HG02973 (cell line): ENCODE results near the gene GLIS1.

ENCODE experiments used
- ATAC-seq: cut with Tn5 transposase; IDR thresholded peaks from one replicate; pipeline ENCODE4 v1.9.1; 2021; ENCODE audit warnings: moderate library complexity; ENCODE audit not compliant: unreplicated experiment

Gene GLIS1

DNA sequence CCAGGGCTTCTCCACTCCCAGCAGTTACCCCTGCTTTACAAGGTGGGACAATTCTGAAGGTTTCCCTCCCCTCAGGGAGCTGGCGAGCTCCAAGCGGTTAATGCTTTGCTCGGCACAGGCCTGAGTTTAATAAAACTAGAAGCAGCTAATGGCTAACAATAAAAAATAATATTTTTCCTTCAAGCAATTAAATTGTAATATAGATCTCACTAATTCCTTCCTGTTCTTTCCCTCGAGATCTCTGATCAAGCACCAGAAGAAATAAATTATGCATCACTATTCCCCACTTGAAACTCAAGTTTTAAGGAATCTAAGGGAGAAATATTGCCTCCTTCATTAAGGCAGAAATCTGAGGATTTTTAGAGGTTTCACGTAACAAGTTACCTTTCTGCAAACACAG, 42.9 kb downstream of the GLIS1 start:
- no peak for ATAC-seq

GRCh38 chr1:53695116-53695515, 43.8 kb downstream of the GLIS1 start:
- no peak for ATAC-seq

GRCh38 chr1:53694718-53695091, 44.3 kb downstream of the GLIS1 start:
- ATAC-seq = no peak

- ATAC-seq = no peak
Observed at GRCh38 chr1:53693773-53694717, 44.9 kb downstream of the GLIS1 start.

- no peak for ATAC-seq
Observed at GRCh38 chr1:53693339-53693738, 45.6 kb downstream of the GLIS1 start.

GRCh38 chr1:53691326-53691725, 47.6 kb downstream of the GLIS1 start:
- no peak for ATAC-seq

DNA sequence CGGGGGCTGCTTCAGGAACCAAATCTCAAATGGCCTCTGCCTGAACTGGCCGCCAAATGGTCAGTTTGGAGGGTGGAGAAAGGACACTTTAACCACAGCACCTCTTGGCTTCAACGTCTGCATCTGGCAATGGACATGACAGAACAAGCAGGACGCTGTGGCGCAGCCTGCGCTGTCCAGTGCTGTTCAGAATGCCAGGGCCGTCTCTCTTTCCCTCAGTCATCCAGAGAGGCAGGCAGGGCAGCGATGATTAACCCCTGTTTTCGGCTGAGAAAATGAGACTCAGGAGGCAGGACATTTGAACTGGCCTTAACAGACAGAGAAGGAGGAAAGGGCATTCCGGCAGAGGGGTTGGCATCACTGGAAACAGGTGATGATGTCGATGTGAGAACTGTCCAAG, 48.6 kb downstream of the GLIS1 start:
- no peak for ATAC-seq

DNA sequence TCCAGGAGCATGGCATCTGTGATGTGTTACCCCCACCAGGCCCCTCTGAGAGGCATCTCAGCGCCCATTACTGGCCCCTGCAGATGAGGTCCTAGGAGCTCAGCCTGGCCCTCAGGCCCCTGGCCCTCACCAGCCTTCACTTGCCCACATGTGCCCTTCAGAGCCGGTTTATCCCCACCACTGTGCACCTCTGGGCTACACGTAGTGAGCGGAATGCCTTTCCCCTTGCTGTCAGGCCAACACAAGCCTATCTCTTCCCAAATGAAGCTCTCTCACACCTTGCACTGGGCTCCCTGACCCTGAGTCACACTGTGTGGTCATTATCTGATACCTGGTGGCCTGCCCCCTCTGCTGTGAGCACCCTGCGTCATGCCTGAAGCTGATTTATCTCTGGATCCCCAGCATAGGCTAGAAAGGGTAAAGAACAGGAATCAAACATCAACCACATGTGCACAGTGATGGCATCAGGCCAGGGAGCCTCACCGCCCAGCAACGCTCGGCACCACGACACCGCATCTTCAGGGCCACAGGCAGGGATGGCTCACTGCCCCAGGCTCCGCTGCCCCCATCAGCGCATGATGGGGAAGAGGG, 49.1 kb downstream of the GLIS1 start:
- no peak for ATAC-seq

DNA sequence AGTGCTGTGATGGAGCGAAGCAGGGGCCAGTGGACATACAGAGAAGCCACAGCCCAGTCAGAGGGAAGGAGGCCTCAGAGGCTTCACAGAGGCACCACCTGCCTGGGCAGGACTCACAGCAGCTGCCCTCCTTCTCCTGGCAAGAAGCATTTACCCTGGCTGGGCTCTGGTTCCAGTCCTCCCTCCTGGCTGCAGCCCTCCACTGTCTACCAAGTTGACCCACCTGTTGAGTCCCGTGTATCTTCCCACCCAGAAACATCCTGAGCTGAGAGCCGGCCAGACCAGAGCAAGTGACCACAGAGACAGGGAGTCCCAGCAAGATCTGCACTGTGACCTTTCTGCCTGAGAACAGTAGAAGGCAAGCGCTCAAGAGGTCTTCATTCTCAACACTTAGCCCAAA, 49.7 kb downstream of the GLIS1 start:
- no peak for ATAC-seq

- no peak for ATAC-seq
Observed at GRCh38 chr1:53688381-53689102, 50.4 kb downstream of the GLIS1 start.

DNA sequence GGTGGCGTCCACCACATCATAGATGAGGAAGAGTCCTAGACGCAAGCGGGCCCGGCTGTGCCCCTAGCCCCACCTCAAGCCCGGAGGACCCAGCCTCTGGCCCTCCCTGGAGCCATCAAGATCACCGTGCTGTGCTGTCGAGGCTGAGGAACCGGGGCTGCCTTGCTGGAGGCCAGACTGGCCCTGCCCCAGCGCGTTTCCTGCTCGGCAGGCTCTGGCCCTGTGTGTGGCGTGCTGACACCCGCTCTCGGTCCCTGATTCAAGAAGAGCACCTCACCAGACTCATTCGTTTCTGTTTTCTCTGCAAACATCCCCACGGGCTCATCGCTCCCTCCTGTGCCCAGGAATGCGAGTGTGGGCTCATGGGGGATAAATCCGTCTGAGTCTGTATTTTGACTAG, 51.1 kb downstream of the GLIS1 start:
- ATAC-seq = no peak

DNA sequence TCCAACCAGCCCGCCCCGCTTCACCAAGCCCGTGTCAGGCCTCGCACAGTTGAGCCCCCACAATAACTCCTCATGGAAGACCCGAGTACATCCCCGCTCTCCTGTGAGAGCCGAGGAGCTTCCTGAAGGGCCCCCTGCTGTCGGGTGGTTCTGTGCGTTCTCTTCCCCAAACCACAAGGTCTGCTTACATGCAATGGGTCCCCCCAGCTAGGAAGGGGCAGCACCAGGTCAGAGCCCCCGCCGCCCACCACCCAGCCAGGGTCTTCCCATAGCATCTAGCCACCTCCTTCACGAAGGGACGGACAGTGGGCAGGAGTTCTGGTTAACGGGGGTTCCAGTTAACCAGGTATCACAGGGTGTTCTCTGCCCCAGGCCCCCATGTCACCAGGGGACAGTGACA, 51.5 kb downstream of the GLIS1 start:
- no peak for ATAC-seq

DNA sequence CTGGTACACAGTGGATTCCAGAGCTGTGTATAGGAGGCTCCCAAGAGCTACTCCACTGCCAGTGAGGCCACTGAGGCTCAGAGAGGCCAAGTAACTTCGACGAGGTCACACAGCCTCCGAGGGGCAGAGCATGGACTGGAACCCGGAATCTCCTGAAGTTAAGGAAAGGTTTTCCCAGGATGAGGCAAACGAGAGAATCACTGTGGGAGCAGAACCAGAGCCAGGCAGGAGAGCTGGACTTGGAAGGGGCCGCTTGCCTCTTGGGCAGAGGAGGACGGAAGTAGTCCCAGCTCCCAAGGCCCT, 52.0 kb downstream of the GLIS1 start:
- ATAC-seq = no peak

- no peak for ATAC-seq
Observed at GRCh38 chr1:53686091-53686964, 52.6 kb downstream of the GLIS1 start.

- no peak for ATAC-seq
Observed at GRCh38 chr1:53685272-53686051, 53.5 kb downstream of the GLIS1 start.

GRCh38 chr1:53684741-53685140, 54.2 kb downstream of the GLIS1 start:
- ATAC-seq = no peak

DNA sequence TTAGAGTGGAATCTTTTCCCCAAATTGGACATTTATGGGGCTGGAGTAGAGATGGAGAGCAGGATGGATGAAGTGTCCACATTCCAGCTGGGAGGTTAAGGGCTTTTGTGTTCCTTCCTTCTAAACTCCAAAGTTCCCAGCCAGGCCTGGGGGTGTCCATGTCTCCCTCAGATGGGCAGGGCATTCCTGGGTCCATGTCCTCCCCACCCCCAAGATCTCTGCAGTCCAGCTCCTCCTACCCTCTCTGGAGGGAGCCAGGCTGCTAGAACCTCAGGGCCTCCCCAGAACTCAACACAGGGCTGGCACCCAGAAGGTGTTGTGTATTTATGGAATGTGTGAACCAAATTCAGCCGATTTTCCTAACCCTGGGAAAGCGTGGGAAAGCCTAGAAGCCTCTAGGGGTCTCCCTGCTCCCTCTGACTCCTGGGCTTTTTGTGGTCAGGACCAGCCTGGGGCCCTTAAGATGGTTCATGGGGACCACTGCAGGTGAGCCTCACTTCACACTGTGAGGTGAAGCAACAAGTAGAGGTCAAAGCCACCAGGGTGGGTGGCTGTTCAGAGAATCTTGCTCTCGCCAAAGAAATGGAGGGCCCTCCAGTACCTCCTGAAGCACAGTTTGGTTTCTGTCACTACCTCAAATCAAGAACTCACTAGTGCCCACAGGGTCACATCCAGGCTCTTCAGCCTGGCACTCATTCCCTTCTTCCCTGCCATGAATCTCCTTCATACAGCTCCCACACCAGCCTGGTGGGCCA, 54.8 kb downstream of the GLIS1 start:
- ATAC-seq = no peak

- no peak for ATAC-seq
Observed at GRCh38 chr1:53682881-53683280, 56.1 kb downstream of the GLIS1 start.

DNA sequence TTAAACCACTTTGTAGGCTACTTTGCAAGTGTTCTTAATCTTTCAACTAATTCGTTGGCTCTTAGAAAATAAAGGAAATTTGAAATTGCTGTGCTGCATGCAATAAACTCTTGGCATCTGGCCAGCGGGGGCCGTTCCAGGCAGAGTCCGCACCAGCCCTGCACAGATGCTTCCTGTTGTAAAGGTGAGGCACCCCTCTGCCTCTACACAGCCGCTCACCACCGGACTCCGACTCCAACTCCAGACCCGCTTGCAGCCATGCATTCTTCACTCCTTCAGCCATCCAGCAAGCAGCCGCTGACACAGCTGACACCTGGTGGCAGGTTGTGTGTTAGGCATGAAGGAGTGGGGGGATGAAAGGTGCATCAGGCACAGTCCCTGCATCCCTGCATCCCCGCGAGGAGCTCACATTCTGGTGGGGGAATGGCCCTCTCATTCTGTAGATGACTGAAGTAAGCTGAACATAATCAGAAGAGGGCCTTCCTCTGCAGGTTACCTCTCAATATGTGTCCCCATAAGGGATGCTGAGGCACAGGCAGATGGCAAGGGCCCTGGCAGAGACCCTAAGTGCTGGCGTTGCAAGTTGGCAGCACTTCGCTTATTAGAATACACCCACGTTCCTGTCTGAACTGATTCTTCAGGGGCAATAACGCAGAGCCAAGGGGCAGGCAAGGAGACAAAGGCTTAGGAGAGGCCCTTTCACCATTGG, 56.8 kb downstream of the GLIS1 start:
- no peak for ATAC-seq
